ENCODE measurements around the gene SLC25A25. TPM values are rescaled to one million over a fixed set of nuclear protein-coding genes. Genes with fewer than 3 reads are reported as not detected.

Gene SLC25A25
- total RNA-seq, 2 donors from 2014 or later, result 30.1 to 33.9 TPM

GRCh38 chr9:128024761-128025308 is 43.2 kb upstream of the SLC25A25 start:
- no peaks in the 10 kb centered on the region for H3K27me3 ChIP-seq (replicated peaks; ENCODE audit: insufficient read depth)
- H3K4me3 ChIP-seq, result no peak overlapping the region
- no peaks in the 10 kb centered on the region for H3K9me3 ChIP-seq
- no peaks in the 10 kb centered on the region for H3K4me1 ChIP-seq (ENCODE audit: control insufficient read depth in 1 of 2, low read depth in 2 of 2)
- no peaks in the 10 kb centered on the region for H3K36me3 ChIP-seq
- H3K27ac ChIP-seq, result no peak overlapping the region
- DNase-seq (ENCODE audit: low spot score), result no peak
- no peak for ATAC-seq (ENCODE audit: insufficient number of reproducible peaks, low FRiP score, low read depth)
- TF ChIP-seq CTCF (IDR thresholded peaks at IDR 0.05), result no peak

GRCh38 chr9:128025736-128026135 is 42.3 kb upstream of the SLC25A25 start:
- no peaks in the 10 kb centered on the region for H3K36me3 ChIP-seq
- H3K27ac ChIP-seq, result no peak overlapping the region
- no peaks in the 10 kb centered on the region for H3K27me3 ChIP-seq (replicated peaks; ENCODE audit: insufficient read depth)
- ATAC-seq (ENCODE audit: insufficient number of reproducible peaks, low FRiP score, low read depth) (no peak), DNase-seq (ENCODE audit: low spot score) (no peak)
- H3K4me1 ChIP-seq (ENCODE audit: control insufficient read depth in 1 of 2, low read depth in 2 of 2), result no peaks in the 10 kb centered on the region
- no peak overlapping the region for H3K4me3 ChIP-seq
- no peaks in the 10 kb centered on the region for H3K9me3 ChIP-seq
- TF ChIP-seq CTCF (IDR thresholded peaks at IDR 0.05), result no peak

GRCh38 chr9:128026255-128026772 is 41.7 kb upstream of the SLC25A25 start:
- no peak for DNase-seq (ENCODE audit: low spot score)
- no peak for ATAC-seq (ENCODE audit: insufficient number of reproducible peaks, low FRiP score, low read depth)
- Histone ChIP-seq H3K36me3 (no peaks in the 10 kb centered on the region), H3K4me3 (no peak overlapping the region), H3K27ac (no peak overlapping the region), H3K27me3 (replicated peaks; ENCODE audit: insufficient read depth) (no peaks in the 10 kb centered on the region), H3K4me1 (ENCODE audit: control insufficient read depth in 1 of 2, low read depth in 2 of 2) (no peaks in the 10 kb centered on the region), H3K9me3 (no peaks in the 10 kb centered on the region)
- no peak for TF ChIP-seq CTCF (IDR thresholded peaks at IDR 0.05)

GRCh38 chr9:128026773-128027541 is 41.1 kb upstream of the SLC25A25 start:
- H3K4me3 ChIP-seq, result no peak overlapping the region
- H3K27ac ChIP-seq, result no peak overlapping the region
- ATAC-seq (ENCODE audit: insufficient number of reproducible peaks, low FRiP score, low read depth) (no peak), DNase-seq (ENCODE audit: low spot score) (no peak)
- no peak for TF ChIP-seq CTCF (IDR thresholded peaks at IDR 0.05)
- no peaks in the 10 kb centered on the region for H3K27me3 ChIP-seq (replicated peaks; ENCODE audit: insufficient read depth)
- no peaks in the 10 kb centered on the region for H3K4me1 ChIP-seq (ENCODE audit: control insufficient read depth in 1 of 2, low read depth in 2 of 2)
- H3K9me3 ChIP-seq, result no peaks in the 10 kb centered on the region
- no peaks in the 10 kb centered on the region for H3K36me3 ChIP-seq

- no peaks in the 10 kb centered on the region for H3K9me3 ChIP-seq
- H3K36me3 ChIP-seq, result no peaks in the 10 kb centered on the region
- H3K27ac ChIP-seq, result no peak overlapping the region
- TF ChIP-seq CTCF (IDR thresholded peaks at IDR 0.05), result no peak
- DNase-seq (ENCODE audit: low spot score) (no peak), ATAC-seq (ENCODE audit: insufficient number of reproducible peaks, low FRiP score, low read depth) (no peak)
- no peak overlapping the region for H3K4me3 ChIP-seq
- H3K27me3 ChIP-seq (replicated peaks; ENCODE audit: insufficient read depth), result no peaks in the 10 kb centered on the region
- H3K4me1 ChIP-seq (ENCODE audit: control insufficient read depth in 1 of 2, low read depth in 2 of 2), result no peaks in the 10 kb centered on the region
Measured at GRCh38 chr9:128027705-128028104, 40.3 kb upstream of the SLC25A25 start.
